GM21390 (cell line): ENCODE results near the gene DPH5.
"Not testable (repeated sequence)": the region's sequence is repeated elsewhere in the genome, so short reads cannot be mapped to it uniquely, and the experiment has no call there.

ENCODE experiments used
- ATAC-seq: cut with Tn5 transposase; IDR thresholded peaks from one replicate; pipeline ENCODE4 v1.9.1; 2021; ENCODE audit not compliant: unreplicated experiment

Gene DPH5

DNA sequence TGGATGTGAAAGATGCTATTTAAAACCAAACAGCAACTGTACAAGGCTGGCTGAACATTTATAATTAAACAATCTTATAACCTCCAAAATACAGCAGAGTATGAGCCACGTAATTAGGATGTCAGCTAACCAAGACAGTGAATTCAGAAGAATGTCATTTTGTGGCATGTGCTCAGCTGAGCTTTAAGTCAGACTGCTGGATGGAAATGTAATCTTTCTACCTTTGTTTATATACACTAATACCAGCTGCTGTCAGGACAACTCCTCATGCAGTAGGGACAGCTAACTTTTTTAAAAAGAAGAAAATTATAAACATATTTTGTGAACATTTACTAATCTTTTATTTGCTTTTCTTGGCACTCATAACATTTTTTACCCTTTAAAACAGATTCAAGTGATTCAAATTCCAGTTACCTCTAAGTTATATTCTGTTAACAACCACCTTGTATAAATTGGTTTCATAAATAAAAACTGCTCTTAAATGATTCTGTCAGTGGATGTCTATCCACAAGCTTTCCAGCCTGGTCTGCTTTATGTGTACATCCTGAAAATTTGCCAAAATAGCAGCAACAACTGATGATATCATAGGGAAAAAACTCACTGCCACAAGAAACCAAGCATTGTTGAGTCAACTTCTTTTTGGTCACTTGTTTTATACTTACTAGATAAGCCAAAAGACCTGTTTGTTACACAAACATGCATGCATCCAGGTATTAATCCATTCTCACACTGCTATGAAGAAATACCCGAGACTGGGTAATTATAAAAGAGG lies 36.1 kb downstream of the DPH5 start:
- no peak for ATAC-seq

GRCh38 chr1:100988121-100988520 lies 37.5 kb downstream of the DPH5 start:
- ATAC-seq, result no peak

GRCh38 chr1:100982793-100983192 lies 42.8 kb downstream of the DPH5 start:
- no peak for ATAC-seq

- ATAC-seq, result no peak
These were observed 46.0 kb downstream of the DPH5 start for GRCh38 chr1:100979631-100980030.

GRCh38 chr1:100976936-100977335 lies 48.6 kb downstream of the DPH5 start:
- ATAC-seq, result no peak

DNA sequence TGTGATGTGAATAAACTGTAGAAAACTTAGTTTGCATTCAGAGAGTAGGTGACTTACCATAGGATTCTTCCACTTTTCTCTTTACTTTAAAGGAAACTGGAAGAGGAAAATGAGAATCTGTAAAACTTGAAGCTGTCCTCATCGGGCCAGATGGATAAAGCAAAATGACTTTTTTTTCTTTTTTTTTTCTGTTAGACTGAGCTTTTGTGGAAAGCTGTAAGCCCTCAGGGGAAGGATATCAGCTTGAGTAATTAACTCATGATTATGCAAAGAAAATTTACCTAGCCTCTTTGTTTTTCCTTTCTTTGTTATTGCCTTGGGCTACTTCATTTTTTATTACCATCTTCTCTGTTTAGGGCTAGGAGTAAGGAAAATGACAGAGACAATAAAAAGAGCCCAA lies 53.4 kb downstream of the DPH5 start:
- no peak for ATAC-seq

- no peak for ATAC-seq
These were observed 54.6 kb downstream of the DPH5 start for GRCh38 chr1:100971021-100971420.

DNA sequence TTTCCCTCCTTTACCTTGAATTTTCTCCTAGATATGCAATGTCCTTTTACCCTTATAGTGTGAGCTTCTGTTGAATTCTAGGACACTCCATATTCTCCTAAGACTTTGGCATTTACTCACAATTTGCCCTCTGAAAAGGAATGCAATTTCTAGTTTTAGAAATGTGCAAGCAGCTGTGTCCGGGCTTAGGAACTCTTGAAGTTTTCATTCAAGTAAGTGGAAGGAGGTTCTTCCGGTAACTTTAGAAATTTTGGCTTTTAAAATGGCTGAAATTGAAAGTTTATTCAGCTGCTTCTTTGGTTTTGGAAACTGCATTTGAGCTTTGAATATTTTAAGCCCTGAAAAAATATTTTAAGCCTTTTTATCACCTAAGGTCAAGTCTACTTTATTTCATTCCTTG lies 56.3 kb downstream of the DPH5 start:
- ATAC-seq, result no peak

DNA sequence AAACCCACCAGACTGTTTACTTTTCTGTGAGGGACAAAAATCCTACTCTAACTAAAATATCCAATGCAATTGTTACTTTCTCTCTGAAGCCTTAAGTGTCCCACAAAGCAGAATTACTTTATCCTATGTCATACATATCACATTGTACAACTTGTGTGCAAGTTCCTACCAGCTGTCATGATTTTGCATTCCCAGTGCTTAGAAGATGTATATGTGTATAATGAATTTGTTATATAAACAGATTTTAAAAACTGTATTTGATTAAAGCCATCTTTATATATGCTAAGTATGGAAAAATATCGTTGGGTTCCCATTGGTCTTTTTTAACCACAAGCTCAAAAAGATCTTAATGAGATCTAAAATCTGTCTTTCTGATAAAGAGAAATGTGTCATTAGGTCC lies 57.0 kb downstream of the DPH5 start:
- no peak for ATAC-seq

- ATAC-seq, result no peak
These were observed 65.5 kb downstream of the DPH5 start for GRCh38 chr1:100960098-100960497.

DNA sequence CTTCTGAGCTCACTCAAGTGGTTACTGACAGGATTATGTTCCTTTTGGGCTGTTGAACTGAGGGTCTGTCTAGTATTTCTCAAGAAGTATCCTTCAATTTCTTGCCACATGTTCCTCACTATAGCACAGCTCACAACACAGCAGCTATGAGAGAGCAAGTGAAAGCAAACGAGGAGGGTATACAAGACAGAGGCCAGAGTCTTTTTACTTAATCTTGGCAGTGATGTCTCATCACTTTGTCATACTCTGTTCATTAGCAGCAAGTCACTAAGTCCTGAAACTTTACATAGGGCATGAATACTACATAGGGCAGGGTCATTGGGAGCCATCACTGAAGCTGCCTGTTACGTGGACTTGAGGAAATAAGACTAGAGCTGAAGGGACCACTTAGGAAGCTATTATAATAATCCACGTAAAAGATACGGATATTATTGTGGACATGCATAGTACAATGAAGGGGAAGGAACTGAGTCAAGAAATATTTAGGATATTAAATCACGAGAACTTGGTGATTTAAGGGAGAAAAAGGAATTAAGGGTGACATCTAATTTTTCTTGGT lies 66.0 kb downstream of the DPH5 start:
- no peak for ATAC-seq

- no peak for ATAC-seq
These were observed 70.3 kb downstream of the DPH5 start for GRCh38 chr1:100955322-100955721.

DNA sequence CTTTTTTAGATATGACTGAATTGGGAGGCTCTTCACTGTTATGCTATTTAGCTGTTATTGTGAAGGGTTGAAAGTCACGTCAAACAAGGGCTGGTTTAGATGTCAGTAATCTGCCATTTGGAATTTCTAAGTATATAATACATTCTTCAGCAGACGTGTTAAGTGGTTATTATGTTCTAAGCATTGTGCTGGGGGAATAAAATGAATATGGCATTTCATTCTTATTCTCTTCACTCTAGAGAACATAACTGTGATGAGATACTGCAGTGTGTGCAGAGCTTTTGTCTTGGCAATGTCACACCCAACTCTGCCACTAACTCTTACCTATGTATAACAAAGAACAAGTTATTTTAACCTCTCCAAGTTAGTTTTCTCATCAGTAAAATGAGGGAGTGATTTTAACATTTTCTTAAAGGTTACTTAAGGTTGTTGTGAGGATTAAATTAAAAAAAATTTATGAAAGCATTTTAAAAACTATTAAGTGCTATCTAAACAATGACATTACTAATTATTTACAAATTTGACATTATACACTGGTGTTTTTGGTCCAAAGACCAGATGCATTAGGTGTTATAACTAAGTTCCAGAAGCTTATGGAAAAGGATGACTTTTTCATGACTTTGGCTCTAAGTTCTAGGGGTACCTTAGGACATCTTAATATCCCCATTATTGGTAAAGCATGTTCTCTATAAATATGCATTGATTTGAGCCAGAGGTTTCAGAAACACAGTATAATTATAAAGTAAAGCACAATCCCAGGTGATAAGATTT lies 71.4 kb downstream of the DPH5 start:
- ATAC-seq, result no peak

DNA sequence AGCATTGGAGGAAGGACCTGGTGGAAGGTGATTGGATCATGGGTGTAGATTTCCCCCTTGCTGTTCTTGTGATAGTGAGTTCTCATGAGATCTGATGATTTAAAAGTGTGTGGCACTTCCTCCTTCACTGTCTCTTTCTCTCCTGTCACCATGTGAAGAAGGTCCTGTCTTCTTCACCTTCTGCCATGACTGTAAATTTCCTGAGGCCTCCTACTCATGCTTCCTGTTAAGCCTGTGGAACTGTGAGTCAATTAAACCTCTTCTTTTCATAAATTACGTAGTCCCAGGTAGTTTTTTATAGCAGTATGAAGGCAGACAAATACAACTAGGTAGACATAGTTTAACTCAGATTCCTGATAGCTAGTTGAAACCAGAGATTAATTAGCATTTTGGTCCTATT lies 72.6 kb downstream of the DPH5 start:
- ATAC-seq, result not testable (repeated sequence)

DNA sequence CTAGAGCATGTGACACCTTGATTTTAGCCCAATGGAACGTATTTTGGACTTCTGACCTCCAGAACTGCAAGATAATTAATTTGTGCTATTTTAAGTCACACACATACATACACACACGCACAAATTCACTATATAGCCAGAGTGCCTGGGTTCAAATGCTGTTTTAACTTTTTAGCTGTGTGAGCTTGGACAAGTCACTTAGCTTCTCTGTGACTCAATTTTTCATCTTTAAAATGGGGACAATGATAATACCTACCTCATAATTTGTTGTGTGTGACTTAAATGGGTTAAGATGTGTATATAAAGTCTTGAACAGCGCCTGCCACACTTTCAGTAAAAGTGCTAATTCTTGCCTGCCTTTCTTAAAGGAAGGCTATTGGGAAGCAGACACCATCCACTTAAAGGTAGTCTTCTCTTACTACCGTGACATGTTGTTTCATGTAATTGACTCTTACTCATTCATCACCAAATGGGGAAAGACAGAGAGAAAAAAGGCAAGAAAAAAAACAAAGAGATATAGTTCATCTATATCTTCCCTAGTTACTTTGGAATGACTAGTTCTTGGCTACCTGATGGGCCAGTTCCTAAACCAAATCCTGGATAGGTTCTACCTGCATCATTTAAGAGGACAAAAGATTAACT lies 73.4 kb downstream of the DPH5 start:
- ATAC-seq, result no peak

DNA sequence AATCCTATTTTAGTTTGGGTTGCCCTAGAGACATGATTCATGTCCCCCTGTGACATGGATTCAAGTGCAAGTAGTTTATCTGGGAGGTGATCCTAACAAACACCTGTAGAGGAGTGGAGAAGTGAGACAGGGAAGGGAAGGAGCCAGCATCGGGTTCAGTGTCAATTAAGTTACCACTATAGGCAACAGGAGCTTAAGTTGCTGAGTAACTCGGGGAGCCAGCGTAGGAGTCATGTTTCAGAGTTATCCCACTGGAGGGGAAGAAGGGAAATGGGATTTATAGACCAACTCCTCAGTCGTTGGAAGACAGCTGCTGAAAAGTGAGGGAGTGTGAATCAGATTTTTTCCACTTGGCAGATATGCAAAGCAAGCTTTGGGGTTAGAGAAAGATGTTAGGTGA lies 74.8 kb downstream of the DPH5 start:
- no peak for ATAC-seq

DNA sequence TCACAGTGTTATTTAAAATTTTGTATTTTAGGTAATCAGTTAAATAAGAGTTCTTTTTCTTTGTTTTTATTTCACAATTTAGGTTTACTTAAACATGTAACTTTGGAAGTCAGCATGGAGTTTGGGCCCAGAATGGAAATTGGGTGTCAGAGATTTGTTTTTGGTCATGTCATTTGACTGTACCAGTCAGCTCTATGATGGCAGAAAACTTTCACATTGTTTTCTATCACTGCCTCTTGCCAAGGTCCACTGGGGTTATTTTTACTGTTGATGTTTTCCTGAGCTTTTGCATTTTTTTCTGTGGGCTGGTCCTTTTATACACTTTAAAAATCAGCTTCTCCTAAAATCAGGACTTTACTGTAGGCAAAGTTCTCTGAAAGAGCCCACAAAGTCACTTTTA lies 75.2 kb downstream of the DPH5 start:
- ATAC-seq, result no peak

GRCh38 chr1:100949515-100950158 lies 75.9 kb downstream of the DPH5 start:
- ATAC-seq, result peak; percentile 89

GRCh38 chr1:100948721-100949405 lies 76.7 kb downstream of the DPH5 start:
- ATAC-seq, result not testable (repeated sequence)

GRCh38 chr1:100947816-100948215 lies 77.8 kb downstream of the DPH5 start:
- not testable (repeated sequence) for ATAC-seq

GRCh38 chr1:100946064-100946463 lies 79.5 kb downstream of the DPH5 start:
- not testable (repeated sequence) for ATAC-seq
